Measurements from ENCODE around the gene OSBPL5.

DNA sequence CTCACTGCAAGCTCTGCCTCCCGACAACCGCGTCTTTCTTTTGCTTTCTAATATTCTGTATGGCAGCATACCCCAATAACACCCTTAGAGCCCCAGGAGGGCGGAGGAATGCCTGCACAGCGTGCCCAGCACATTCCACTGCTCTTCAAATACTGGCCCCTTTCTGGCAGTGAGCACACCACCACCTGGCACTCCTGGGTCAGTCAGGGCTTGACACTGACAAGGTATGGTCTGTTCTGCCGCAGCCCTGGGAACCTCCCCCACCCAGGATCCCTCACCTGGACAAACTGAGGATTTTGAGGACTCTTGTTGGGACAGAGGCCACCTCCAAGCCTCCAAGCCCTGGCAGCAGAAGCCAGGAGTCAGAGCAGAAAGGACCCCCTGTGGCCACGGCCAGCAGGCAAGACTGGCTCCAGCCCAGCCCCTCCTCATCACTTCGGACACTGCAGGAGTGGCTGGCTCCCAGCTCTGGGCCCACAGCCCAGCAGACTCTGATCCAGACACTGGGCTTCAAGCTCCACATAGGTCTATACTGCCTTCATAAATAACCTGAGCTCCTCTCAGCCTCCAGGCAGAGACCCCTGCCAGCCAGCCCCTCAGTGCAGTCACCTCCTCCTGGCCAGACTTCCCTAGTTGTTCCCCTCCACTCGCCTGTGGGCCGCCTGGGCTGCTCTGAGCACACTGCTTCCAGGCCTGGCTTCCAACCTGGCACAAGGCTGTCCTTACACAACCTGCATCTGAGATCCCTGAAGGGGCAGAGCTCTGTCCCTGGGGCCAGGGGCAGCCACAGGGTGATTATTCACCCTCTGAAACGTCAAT is 122.4 kb downstream of the OSBPL5 start:
- no peak for TF ChIP-seq POLR2A (IDR thresholded peaks at IDR 0.05; ENCODE audit: extremely low read depth, insufficient read length)
- TF ChIP-seq, protein P1, sequence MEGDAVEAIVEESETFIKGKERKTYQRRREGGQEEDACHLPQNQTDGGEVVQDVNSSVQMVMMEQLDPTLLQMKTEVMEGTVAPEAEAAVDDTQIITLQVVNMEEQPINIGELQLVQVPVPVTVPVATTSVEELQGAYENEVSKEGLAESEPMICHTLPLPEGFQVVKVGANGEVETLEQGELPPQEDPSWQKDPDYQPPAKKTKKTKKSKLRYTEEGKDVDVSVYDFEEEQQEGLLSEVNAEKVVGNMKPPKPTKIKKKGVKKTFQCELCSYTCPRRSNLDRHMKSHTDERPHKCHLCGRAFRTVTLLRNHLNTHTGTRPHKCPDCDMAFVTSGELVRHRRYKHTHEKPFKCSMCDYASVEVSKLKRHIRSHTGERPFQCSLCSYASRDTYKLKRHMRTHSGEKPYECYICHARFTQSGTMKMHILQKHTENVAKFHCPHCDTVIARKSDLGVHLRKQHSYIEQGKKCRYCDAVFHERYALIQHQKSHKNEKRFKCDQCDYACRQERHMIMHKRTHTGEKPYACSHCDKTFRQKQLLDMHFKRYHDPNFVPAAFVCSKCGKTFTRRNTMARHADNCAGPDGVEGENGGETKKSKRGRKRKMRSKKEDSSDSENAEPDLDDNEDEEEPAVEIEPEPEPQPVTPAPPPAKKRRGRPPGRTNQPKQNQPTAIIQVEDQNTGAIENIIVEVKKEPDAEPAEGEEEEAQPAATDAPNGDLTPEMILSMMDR (IDR thresholded peaks at IDR 0.05; ENCODE audit: low read depth, low read length) = no peak
- TF ChIP-seq MYC (IDR thresholded peaks at IDR 0.05; ENCODE audit: low read depth, low read length) = no peak
- TF ChIP-seq, protein P2, sequence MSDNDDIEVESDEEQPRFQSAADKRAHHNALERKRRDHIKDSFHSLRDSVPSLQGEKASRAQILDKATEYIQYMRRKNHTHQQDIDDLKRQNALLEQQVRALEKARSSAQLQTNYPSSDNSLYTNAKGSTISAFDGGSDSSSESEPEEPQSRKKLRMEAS (IDR thresholded peaks at IDR 0.05; ENCODE audit: low read depth, low read length) = no peak

Measured in NB4 (cell line).